AG09309 (cell line): Measurements from ENCODE around the gene ARHGAP6.

ENCODE experiments used
- DNase-seq: peaks from one replicate; pipeline ENCODE4 v3.0.0-alpha.2; 2010; ENCODE audit warnings: low read depth
- H3K4me3 ChIP-seq: 2 replicates; pipeline ENCODE4 v1.5.1; 2011; ENCODE audit warnings: mild to moderate bottlenecking, low read depth, low read length, moderate library complexity; ENCODE audit not compliant: control insufficient read depth
- CTCF ChIP-seq: IDR thresholded peaks from 2 replicates; pipeline ENCODE4 v1.5.1; 2011; ENCODE audit warnings: mild to moderate bottlenecking, low read depth, low read length, inconsistent platforms; ENCODE audit not compliant: insufficient read depth, control insufficient read depth; ENCODE audit errors: missing control alignments

ARHGAP6 gene

GRCh38 chrX:11666952-11667685, 1.4 kb upstream of the ARHGAP6 start:
- DNase-seq: no peak
- no peak overlapping the region for H3K4me3 ChIP-seq
- no peak for TF ChIP-seq CTCF

GRCh38 chrX:11666164-11666563, 444 bp upstream of the ARHGAP6 start:
- DNase-seq: no peak
- no peak for TF ChIP-seq CTCF
- peak overlapping the region; percentile 43 for H3K4me3 ChIP-seq

- no peak for TF ChIP-seq CTCF
- DNase-seq: no peak
- peak overlapping the region; percentile 34 for H3K4me3 ChIP-seq
Measured at GRCh38 chrX:11664211-11665167, 1.2 kb downstream of the ARHGAP6 start.

GRCh38 chrX:11663875-11664210, 1.9 kb downstream of the ARHGAP6 start:
- TF ChIP-seq CTCF: no peak
- H3K4me3 ChIP-seq: no peak overlapping the region
- no peak for DNase-seq

GRCh38 chrX:11655282-11656015, 10.3 kb downstream of the ARHGAP6 start:
- TF ChIP-seq CTCF: no peak
- no peak for DNase-seq
- no peak overlapping the region for H3K4me3 ChIP-seq
